AG04450 (cell line): ENCODE measurements around the gene MIER2. TPM values are rescaled to one million over a fixed set of nuclear protein-coding genes. Genes with fewer than 3 reads are reported as not detected.

ENCODE experiments used
- CTCF ChIA-PET: fragments of 300-600, 350-600 bp; formaldehyde crosslinking; extraction: SDS; loops from one replicate; lab custom pipeline; 2022; ENCODE audit warnings: antibody characterized with exemption, inconsistent platforms; lab: Charles Lee
- POLR2A ChIA-PET: fragments of 350-600 bp; formaldehyde crosslinking; extraction: SDS; loops from one replicate; lab custom pipeline; 2021; ENCODE audit warnings: antibody characterized with exemption, inconsistent platforms; lab: Yijun Ruan, JAX
- DNase-seq: peaks from one replicate; pipeline ENCODE4 v3.0.0-alpha.2; 2011; ENCODE audit warnings: low read depth, low spot score
- H3K27ac ChIP-seq: one replicate; pipeline ENCODE4 v1.5.1; 2012; ENCODE audit warnings: low read depth, low read length, control low read depth
- H3K27me3 ChIP-seq: one replicate; pipeline ENCODE4 v1.6.0; 2012; ENCODE audit warnings: low read length; ENCODE audit not compliant: control insufficient read depth, insufficient read depth
- H3K4me3 ChIP-seq: 2 replicates; pipeline ENCODE4 v1.5.1; 2011; ENCODE audit warnings: mild to moderate bottlenecking, low read depth, low read length, control low read depth
- H3K9me3 ChIP-seq: 2 replicates; pipeline ENCODE4 v1.5.1; 2012; ENCODE audit warnings: low read length; ENCODE audit not compliant: control insufficient read depth, insufficient read depth
- CTCF ChIP-seq: IDR thresholded peaks from 2 replicates; pipeline ENCODE4 v1.5.1; 2011; ENCODE audit warnings: low read depth, low read length, control low read depth, inconsistent platforms
- polyA plus RNA-seq: library from polyadenylated mRNA; depleted of rRNA; stranded (reverse); fragments of >200 nt; gene quantifications from 2 replicates; pipeline ENCODE4 v1.2.3, GENCODE V29; 2011

The MIER2 gene
- polyA plus RNA-seq, 1 experiment = 14.5 TPM

DNA sequence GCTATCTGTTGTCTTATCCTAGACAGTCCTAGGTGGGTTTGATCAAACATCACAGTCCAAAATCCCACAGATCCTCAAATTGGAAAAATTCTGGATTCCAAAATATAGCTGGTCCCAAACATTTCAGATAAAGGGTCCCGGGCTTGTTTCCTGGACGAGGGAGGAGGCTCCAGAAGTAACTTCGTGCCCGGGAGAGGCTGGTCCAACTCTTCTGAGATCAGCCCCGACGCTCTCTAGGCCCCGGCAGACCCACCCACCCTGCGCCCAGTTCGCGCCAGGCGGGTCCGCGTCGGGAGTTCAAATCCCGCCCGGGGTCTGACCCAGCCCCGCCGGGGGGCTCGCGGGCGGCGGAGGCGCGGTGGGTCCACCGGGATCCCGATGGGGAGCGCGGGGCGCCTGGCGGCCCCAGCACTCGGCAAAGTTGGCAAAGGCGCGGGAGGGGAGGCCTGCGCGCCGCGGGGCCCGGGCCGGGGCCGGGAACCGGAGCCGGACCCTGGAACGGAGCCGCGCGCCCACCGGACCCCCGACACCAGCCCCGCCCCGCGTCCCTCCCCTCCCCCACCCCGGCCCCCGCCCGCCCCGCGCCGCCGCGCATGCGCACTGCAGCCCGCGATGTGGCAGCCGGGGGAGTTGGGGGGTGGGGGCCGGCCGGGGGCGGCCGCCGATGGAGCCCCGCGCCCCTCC is 513 bp downstream of the MIER2 start:
- POLR2A ChIA-PET = no interaction called here
- TF ChIP-seq CTCF = no peak
- no peaks in the 10 kb centered on the region for H3K27me3 ChIP-seq
- DNase-seq = no peak
- H3K9me3 ChIP-seq = peaks cover 7% of the 10 kb centered on the region
- CTCF ChIA-PET = interaction anchor here (1.9 kb wide), 1 partner anchor 162 kb away, joined by 5 read pairs; no protein-coding TSS in a partner anchor
- H3K27ac ChIP-seq = peak overlapping the region; percentile 65
- H3K4me3 ChIP-seq = peak overlapping the region; percentile 71

DNA sequence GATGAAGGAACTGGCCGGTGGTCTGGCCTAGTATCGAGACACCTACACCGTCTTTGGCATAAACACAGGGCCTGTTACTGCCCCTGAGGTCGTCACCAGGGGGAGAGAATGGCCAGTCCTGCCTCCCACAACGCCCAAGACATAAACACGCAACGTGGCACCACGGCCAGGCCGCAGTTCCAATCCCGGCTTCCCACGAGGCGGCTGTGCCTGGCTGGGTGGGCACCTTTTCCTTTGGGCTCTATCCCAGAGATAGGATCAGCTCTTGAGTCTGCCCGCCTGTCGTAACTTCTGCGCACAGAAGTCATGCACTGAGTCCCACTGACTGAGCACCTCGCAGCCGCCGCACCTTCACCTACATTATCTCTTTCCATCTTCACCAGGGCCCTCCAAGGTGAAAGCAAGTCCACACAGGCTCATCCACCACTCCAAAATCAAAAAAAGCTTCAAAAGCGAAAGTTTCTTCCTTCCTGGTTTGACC is 1.1 kb downstream of the MIER2 start:
- H3K27me3 ChIP-seq = no peaks in the 10 kb centered on the region
- H3K4me3 ChIP-seq = peak overlapping the region; percentile 71
- POLR2A ChIA-PET = interaction anchor here (0.9 kb wide), 1 partner anchor 145 kb away, joined by 3 read pairs; no protein-coding TSS in a partner anchor
- CTCF ChIA-PET = interaction anchor here (1.9 kb wide), 1 partner anchor 163 kb away, joined by 5 read pairs; no protein-coding TSS in a partner anchor
- no peak for TF ChIP-seq CTCF
- DNase-seq = no peak
- peaks cover 7% of the 10 kb centered on the region for H3K9me3 ChIP-seq
- peak overlapping the region; percentile 65 for H3K27ac ChIP-seq

DNA sequence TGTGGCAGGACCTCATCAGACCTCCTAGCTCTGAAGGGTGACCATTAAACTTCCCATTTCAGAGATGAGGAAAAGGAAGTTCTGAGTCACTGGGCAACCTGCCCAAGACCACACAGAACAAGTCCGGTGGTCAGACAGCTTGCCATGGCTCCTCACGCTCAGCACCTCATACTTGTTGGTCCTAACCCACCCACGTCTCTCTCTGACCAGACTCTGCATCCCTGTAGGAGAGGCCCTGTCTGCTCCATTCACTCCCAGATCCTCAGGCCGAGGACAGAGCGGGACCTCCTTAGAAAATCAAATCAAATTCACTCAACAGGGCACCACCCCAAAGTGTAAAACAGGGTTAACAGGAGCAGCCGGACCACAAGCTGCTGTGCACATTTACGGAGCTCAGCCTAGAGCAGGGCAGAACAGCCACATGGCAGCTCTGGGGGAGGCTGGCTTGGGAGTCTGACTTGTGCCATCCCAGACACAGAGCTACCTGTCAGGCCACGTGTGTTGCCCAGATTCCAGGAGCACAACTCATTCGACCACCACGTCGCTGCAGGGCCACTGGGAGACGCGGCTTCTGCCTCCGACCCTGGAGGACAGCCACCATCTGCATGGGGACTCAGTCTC is 1.7 kb downstream of the MIER2 start:
- ChIA-PET POLR2A (interaction anchor here (0.9 kb wide), 1 partner anchor 146 kb away, joined by 3 read pairs; no protein-coding TSS in a partner anchor), CTCF (interaction anchor here (1.9 kb wide), 1 partner anchor 164 kb away, joined by 5 read pairs; no protein-coding TSS in a partner anchor)
- Histone ChIP-seq H3K9me3 (peaks cover 7% of the 10 kb centered on the region), H3K27ac (peak overlapping the region; percentile 22), H3K4me3 (peak overlapping the region; percentile 71), H3K27me3 (no peaks in the 10 kb centered on the region)
- TF ChIP-seq CTCF = no peak
- DNase-seq = peak; percentile 65

DNA sequence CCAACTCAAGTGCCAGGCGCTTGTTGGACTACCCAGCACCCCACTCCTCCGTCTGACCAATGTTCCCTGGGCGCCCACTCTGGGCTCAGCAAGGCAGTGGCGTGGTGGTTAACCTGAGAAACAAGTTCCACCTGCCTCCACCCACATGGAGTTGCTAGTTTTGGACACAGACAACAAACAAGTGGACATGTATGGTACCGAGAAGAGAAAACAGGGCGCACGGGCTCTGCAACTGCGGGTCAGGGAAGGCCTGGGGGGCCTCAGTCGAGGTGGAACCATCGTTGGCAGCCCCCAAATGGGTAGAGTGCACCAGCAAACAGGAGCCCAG is 2.5 kb downstream of the MIER2 start:
- Histone ChIP-seq H3K27me3 (no peaks in the 10 kb centered on the region), H3K27ac (no peak overlapping the region), H3K9me3 (peaks cover 7% of the 10 kb centered on the region), H3K4me3 (peak overlapping the region; percentile 71; the same call in 1 of the 2 replicates)
- POLR2A ChIA-PET = no interaction called here
- DNase-seq = no peak
- no peak for TF ChIP-seq CTCF
- CTCF ChIA-PET = no interaction called here
